ENCODE measurements around the gene KIAA1671.

DNA sequence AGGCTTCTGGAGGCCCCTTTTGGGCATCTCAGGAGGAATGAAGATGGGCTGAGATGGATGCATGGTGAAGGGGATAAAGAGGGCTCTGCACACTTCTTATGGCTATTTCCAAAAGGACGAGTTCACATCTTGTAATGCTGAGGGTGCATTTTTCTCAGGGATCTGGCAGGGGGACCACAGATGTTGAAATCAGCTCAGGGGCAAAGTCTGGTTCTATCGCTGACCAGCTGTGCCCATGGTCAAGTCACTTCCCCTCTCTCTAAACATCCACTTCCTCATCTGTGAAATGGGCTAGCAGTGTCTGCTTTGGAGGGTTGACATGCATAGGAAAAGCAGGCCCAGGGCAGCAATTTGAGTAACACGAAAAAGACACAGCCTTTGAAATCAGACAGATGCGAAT is 32.5 kb upstream of the KIAA1671 start:
- TF ChIP-seq CTCF (IDR thresholded peaks at IDR 0.05), result no peak
- TF ChIP-seq POLR2A (IDR thresholded peaks at IDR 0.05), result no peak
